HG02970 (cell line): ENCODE data around the gene CNOT4.

Source experiments
- ATAC-seq: cut with Tn5 transposase; IDR thresholded peaks from one replicate; pipeline ENCODE4 v1.9.1; 2021; ENCODE audit warnings: mild to moderate bottlenecking, moderate library complexity, moderate number of reproducible peaks; ENCODE audit not compliant: unreplicated experiment, low FRiP score

The CNOT4 gene, protein sequence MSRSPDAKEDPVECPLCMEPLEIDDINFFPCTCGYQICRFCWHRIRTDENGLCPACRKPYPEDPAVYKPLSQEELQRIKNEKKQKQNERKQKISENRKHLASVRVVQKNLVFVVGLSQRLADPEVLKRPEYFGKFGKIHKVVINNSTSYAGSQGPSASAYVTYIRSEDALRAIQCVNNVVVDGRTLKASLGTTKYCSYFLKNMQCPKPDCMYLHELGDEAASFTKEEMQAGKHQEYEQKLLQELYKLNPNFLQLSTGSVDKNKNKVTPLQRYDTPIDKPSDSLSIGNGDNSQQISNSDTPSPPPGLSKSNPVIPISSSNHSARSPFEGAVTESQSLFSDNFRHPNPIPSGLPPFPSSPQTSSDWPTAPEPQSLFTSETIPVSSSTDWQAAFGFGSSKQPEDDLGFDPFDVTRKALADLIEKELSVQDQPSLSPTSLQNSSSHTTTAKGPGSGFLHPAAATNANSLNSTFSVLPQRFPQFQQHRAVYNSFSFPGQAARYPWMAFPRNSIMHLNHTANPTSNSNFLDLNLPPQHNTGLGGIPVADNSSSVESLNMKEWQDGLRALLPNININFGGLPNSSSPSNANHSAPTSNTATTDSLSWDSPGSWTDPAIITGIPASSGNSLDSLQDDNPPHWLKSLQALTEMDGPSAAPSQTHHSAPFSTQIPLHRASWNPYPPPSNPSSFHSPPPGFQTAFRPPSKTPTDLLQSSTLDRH

GRCh38 chr7:135509839-135510591 lies at the start of gene CNOT4:
CNOT4 (minus strand) TSS chr7:135510102; CDS start chr7:135438331, 71,771 bp downstream.
- peak; percentile 95 for ATAC-seq

- ATAC-seq, result no peak
These were observed 49.0 kb upstream of the CNOT4 start for GRCh38 chr7:135558881-135559280.

DNA sequence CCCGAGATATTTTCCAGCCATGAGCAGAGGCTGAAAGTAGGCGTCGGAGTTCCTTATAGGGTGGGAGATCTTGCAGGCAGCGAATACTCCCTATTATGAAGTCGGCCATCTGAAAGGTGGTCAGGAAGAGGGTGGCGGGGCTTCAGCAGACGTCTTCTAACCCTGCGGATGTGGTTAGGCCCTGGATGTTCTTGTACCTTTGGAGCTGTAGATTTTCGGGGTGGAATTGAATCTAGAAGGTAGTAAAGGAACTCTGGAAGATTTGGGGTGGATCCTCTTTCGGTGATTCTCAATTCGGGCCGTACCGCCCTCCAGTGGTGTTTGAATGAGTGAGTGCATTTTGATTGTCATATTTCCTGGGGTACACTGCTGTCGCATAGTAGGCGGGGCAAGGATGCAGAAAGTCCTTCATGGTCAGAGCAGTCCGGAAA lies 48.5 kb upstream of the CNOT4 start:
- ATAC-seq, result peak; percentile 60

DNA sequence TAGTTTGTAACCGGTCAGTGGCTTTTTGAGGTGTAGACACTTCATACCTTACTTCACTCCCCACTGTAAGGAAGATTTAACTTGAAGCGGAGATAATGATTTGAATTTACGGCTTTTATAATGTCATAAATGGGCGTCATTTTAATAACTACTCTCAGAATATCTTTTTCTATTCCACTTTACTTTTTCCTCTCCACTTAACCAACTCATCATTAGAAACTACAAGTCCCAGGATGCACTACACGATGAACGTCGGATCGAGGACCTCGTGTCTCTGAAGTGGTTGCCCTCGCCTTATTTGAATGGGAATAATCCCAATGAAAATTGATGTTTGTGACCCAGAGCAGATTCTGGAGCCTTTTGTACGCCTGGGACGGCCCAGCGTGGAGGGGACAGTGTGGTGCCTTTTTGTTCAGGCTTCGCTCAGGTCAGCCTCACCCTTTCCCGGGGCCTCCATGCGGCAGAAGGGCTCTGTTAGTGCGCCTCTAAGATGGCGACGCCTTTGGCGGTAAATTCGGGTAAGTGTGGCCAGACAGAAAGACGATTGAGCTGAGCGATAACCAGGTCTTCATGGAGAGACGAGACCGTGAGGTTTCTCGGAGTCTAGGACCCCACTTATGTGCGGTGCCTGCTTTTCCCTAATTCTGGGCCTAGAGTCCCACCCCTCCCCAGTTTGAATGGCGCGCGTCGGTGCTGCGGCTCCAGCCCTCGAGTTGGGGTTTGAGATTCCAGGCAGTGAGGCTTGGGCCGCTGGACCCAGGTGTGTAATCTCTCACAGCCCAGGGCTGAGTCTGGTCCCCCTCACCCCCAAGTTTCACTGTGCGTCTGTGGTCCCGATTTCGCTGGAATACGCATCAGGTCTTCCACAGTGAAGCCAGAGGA lies 47.8 kb upstream of the CNOT4 start, which contains the start of gene NUP205:
TSS of gene NUP205 (plus strand) at position 463 of the 882 bp plus-strand sequence. CDS start at position 491, 28 bp downstream.
- ATAC-seq, result peak; percentile 59

DNA sequence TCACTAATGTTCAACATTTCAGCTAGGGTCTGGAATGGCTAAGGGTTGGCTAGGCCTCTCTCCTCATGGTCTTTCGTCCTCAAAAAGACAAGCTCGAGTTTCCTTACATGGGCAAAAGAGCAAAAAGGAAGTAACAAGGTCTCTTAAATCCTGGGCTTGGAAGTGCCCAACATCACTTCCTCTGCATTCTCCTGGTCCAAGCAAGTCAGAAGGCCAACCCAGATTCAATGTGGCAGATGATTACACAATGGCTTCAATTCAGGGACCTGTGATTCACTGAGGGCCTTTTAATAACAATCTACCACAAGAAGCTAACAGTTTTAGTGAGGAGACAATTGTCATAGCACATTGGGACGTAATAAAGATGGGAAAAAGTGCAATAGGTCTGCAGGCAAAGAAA lies 43.4 kb upstream of the CNOT4 start:
- no peak for ATAC-seq

DNA sequence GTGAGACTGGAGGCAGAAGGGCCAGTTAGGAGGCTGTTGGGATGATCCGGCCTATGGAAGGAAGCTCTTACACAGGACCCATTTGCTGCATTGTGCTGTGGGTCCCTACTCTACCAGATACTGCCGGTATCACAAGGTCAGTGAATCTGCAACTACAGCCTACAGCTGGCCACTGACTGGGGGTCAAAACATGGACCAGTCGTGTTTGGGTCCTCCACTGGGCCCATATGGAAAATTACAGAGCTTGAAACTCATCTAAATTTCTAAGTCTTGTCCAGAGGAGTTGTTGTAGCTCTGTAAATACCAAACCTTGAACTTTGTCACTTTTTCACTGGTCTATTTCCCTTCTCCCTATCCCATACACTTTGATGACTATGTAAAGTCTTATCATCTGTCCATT lies 42.2 kb upstream of the CNOT4 start:
- ATAC-seq, result no peak

DNA sequence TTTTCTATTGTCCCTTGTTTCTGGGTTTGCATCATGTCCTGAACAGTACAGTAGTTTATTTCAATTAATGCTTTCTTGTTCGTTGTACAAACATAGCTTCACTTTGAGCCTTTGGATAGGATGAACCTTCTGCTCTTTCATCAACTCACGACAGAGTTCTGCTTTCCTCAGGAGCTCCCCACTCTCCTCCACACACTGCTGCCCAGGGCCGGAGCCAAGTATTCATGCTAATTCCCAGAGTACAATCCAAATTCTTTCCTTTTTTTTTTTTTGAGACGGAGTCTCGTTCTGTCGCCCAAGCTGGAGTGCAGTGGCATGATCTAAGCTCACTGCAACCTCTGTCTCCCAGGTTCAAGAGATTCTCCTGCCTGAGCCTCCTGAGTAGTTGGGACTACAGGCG lies 40.3 kb upstream of the CNOT4 start:
- ATAC-seq, result no peak

GRCh38 chr7:135541029-135541428 lies 31.1 kb upstream of the CNOT4 start:
- no peak for ATAC-seq

- ATAC-seq, result no peak
These were observed 29.7 kb upstream of the CNOT4 start for GRCh38 chr7:135539629-135540028.

GRCh38 chr7:135538376-135538775 lies 28.5 kb upstream of the CNOT4 start:
- no peak for ATAC-seq

DNA sequence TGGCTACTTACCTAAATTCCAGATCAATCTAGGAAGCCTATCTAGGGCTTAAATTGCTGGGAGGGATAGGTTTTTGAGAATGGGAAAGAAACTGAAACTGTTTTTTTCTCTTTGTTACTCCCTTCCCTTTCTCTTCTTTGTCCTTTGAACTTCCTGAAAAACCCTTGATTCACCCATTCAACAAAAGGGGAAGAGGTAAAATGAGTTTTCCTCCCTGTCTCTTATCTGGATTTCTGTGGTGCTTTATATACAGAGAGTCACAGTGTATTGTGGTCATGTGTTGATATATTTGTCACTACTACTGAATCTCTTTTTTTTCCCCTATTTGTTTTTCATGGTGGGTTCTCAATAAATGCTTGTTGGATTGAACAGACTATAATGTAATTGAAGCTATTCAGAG lies 28.0 kb upstream of the CNOT4 start:
- ATAC-seq, result no peak

DNA sequence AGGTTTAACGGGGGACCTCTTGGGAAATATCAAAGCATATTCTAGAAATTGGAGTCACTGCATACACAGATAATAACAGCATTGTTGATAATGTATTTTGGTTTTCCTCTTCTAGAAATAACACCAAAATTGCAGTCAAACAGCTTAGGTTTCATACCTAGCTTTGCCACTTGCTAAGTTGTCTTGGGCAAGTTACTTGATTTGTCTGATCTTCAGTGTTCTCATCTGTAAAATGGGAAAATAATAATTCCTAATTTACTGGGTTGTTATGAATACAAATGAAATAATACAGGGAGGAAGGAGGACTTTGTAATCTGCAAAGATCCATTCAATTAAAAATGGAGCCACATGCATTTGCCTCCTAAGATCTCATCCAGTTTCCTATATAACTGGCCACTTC lies 27.6 kb upstream of the CNOT4 start:
- ATAC-seq, result no peak

DNA sequence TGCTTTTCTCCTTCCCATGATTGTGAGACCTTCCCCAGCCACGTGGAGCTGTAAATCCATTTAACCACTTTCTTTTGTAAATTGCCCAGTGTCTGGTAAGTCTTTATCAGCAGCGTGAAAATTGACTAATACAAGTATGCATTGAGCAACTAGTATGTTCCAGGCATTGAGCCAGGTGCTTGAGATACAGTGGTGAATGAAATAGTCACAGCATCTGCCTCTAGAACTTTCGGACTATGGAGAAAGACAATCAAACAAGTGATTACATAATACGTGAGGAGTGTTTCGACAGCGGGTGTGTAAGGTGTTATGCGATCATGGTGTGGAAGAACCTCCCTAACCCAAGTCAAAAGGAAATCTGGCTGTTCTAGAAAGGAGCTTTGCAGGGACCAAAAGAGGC lies 26.2 kb upstream of the CNOT4 start:
- no peak for ATAC-seq

- ATAC-seq, result no peak
These were observed 17.1 kb upstream of the CNOT4 start for GRCh38 chr7:135527025-135527424.

- ATAC-seq, result no peak
These were observed 15.5 kb upstream of the CNOT4 start for GRCh38 chr7:135525426-135525825.

- ATAC-seq, result no peak
These were observed 13.2 kb upstream of the CNOT4 start for GRCh38 chr7:135523146-135523545.

DNA sequence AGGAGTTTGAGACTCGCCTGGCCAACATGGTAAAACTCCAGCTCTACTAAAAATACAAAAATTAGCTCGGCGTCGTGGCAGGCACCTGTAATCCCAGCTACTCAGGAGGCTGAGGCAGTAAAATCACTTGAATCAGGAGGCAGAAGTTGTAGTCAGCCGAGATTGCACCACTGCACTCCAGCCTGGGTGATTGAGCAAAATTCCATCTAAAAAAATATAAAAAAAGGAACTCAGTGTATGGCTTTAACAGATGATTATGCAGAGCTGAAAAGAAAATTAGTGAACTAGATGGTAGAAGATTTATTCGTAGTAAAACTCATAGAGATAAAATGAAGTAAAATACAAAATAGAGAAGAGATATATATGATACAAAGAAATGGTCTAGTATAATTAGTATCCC lies 12.6 kb upstream of the CNOT4 start:
- no peak for ATAC-seq

DNA sequence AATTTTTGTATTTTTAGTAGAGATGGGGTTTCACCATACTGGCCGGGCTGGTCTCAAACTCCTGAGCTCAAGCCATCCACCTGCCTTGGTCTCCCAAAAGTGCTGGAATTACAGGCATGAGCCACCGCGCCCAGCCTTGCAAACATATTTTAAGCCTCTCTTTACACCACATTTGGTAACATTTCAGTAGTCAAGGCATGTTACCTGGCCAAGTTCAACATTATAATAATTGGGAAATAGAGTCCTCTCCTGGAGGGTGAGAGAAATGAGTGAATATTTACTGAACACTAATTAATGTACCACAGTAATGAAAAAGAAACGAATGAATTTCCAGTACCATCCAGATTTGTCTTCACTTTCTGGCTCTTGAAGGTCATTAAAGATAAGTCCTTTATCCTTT lies 10.0 kb upstream of the CNOT4 start:
- ATAC-seq, result no peak

GRCh38 chr7:135519233-135519688 lies 9.4 kb upstream of the CNOT4 start:
- no peak for ATAC-seq

DNA sequence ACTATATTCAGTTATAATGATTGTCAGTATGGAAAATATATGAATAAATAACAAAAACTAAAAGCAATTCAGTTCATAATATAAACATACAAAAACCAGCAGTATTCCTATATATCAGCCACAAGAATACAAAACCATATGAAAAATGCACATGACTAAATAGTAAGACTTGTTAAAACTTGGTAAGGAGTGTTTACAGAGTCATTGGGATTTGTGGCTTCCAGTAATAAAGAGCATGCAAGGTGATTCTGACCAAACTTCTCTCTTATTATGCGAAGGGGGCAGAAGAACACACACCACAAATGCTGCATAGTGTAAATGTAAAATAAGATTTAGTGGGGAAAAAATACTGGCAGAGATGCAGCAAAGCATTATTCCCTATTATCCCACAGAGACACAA lies 8.8 kb upstream of the CNOT4 start:
- ATAC-seq, result no peak
